Esophagus (tissue), 2 donors: ENCODE measurements around the gene CDC42EP5. TPM values are rescaled to one million over a fixed set of nuclear protein-coding genes. Genes with fewer than 3 reads are reported as not detected.
A peak's percentile ranks its signal among the peaks of the same experiment; 100 is the strongest.
"Not testable (repeated sequence)": the region's sequence is repeated elsewhere in the genome, so short reads cannot be mapped to it uniquely, and the experiment has no call there.

ENCODE experiments used
- H3K27ac ChIP-seq, 2 donors: one replicate each; pipeline ENCODE4 v1.5.1; 2013; ENCODE audit warnings: low read depth in 2 of 2, mild to moderate bottlenecking in 2 of 2, inconsistent platforms in 1 of 2, low read length in 1 of 2, moderate library complexity in 1 of 2
- H3K27me3 ChIP-seq, 2 donors: one replicate each; pipeline ENCODE4 v1.6.1; 2013; ENCODE audit warnings: low read length in 2 of 2, control low read depth in 1 of 2, mild to moderate bottlenecking in 1 of 2; ENCODE audit not compliant: insufficient read depth in 2 of 2, control insufficient read depth in 1 of 2
- H3K36me3 ChIP-seq, 2 donors: one replicate each; pipeline ENCODE4 v1.6.1; 2013; ENCODE audit warnings: low read length in 1 of 2; ENCODE audit not compliant: control insufficient read depth in 2 of 2, insufficient read depth in 2 of 2
- H3K4me1 ChIP-seq, 2 donors: one replicate each; pipeline ENCODE4 v1.6.1; 2013; ENCODE audit warnings: low read length in 1 of 2; ENCODE audit not compliant: control insufficient read depth in 2 of 2, insufficient read depth in 2 of 2
- H3K4me3 ChIP-seq, 2 donors: one replicate each; pipeline ENCODE4 v1.5.1; 2013; ENCODE audit warnings: low read length in 2 of 2, mild to moderate bottlenecking in 2 of 2, low read depth in 1 of 2, moderate library complexity in 1 of 2
- H3K9me3 ChIP-seq, 2 donors: one replicate each; pipeline ENCODE4 v1.6.1; 2013; ENCODE audit warnings: mild to moderate bottlenecking in 2 of 2, low read depth in 1 of 2, low read length in 1 of 2, moderate library complexity in 1 of 2; ENCODE audit not compliant: control insufficient read depth in 2 of 2, insufficient read depth in 1 of 2
- WGBS, 2 donors: extraction: QIAGEN DNeasy Blood & Tissue Kit; methylation state at CpG; one replicate each; pipeline ENCODE4 v1.1.7; 2013; 5-methylcytosine and 5-hydroxymethylcytosine counted together
- polyA plus RNA-seq, 2 donors: library from polyadenylated mRNA; stranded (reverse); fragments of 200-250 nt; gene quantifications; one replicate each; pipeline ENCODE4 v1.2.3, GENCODE V29; 2013
- donor health status: healthy with polysubstance abuse.
- donor health status: Bipolar disorder and iron deficiency.

The CDC42EP5 gene
- polyA plus RNA-seq, 2 donors, result 7.0 to 13.1 TPM

DNA sequence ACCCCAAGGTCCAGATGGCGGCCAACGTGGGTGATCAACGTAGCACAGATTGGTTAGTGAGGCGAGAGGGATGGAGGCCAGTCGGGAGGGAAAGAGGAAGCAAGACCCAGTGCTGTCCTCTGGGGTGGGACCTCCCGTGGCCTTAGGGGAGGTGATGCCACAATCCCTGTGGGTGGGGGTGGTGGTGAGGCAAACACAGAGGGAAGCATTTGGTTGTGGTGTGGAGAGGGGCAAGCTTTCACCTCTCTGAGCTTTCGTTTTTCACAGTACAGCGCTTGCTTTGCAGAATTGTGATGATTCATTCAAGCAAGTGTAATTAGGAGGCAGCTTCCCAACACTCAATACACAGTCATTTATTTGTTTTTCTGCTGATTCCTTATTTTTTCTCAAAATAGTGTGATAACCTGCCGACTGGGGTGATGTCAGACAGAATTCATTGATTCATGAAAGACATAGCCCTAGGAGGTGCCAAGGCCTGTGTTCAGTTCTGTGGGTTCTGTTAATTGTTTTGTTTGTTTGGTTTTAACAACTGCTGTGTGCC lies 21.7 kb downstream of the CDC42EP5 start:
- H3K4me3 ChIP-seq, result no peak overlapping the region
- peaks cover 5 to 16% of the 10 kb centered on the region in 2 donors for H3K4me1 ChIP-seq
- H3K27me3 ChIP-seq, result no peaks in the 10 kb centered on the region
- WGBS, 2 donors, result 62 to 63% methylated on average over 9 of the region's 9 CpGs
- peaks cover 24 to 50% of the 10 kb centered on the region in 2 donors for H3K36me3 ChIP-seq
- no peaks in the 10 kb centered on the region for H3K9me3 ChIP-seq
- H3K27ac ChIP-seq, result peak overlapping the region in 1 of 2 donors; percentile 33

DNA sequence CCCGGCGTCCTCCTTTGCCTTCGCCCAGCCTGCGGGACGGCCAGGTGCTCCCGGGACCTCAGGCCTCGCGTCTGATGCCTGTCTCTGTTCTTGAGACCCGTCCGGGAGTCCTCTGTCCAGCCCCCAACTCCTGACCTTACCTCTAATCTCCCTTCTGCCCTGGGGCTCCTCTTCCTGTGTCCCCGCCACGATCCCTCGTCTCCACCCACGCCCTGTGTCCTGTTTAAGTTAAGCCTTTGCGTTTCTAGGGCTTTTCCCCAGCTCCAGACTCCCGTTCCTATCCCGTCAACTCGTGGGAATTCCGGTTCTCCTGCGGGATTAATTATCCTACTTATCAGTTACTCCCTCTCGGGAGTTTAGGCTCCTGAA lies 23.4 kb downstream of the CDC42EP5 start:
- H3K4me3 ChIP-seq, result peak overlapping the region; percentile 74 to 93
- no peaks in the 10 kb centered on the region for H3K9me3 ChIP-seq
- peaks cover 5 to 16% of the 10 kb centered on the region in 2 donors for H3K4me1 ChIP-seq
- H3K36me3 ChIP-seq, result peaks cover 14 to 35% of the 10 kb centered on the region in 2 donors
- H3K27me3 ChIP-seq, result no peaks in the 10 kb centered on the region
- peak overlapping the region; percentile 98 to 99 for H3K27ac ChIP-seq
- 0% methylated on average over 20 to 21 of the region's 21 CpGs for WGBS, 2 donors

DNA sequence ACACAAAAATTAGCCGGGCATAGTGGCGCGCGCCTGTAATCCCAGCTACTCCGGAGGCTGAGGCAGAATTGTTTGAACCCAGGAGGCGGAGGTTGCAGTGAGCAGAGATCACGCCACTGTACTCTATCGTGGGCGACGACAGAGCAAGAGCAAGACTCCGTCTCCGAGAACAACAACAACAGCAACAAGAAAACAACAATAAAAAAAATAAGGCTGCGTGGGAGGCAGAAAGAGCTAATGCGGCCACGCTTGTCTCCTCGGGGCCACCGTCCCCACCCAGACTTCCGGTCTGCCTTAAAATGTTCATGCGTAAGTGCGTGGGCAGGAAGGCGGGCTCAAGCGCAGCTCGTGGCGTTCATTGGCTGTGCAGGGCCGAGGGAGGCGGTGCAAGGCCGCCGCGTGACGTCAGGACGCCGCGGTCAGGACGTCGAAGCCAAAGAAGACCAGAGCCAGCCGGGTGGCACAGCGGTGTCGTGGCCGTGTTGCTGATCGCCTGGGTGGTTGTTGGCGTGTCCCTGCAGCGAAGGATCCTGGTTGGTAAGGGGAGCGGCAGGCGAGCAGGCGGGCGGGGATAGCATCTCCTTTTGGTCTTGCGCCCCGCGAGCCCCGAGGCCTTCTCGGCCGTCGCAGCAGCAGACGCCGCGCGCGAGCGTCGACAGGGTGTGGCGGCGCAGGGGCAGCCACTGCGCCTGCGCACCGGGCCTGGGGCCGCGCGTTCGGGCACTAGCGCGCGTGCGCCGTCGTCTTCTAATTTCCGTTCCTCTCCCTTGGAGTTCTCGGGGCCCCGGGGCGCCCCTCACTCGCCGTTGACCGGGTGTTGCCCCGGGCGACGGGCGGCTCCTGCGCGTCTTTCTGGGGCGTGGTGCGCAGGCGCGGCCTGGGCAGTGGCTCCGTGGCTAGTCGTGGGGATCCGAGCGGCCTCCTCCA lies 24.1 kb downstream of the CDC42EP5 start, which contains the start of gene LENG8:
Gene LENG8 (plus strand): TSS at position 426 of the 927 bp plus-strand sequence. CDS start 2,146 bp downstream, outside the sequence.
- peaks cover 5 to 16% of the 10 kb centered on the region in 2 donors for H3K4me1 ChIP-seq
- no peaks in the 10 kb centered on the region for H3K9me3 ChIP-seq
- peak within 1 kb of the TSS; percentile 74 to 93 for H3K4me3 ChIP-seq
- WGBS, 2 donors, result 0 to 1% methylated on average over 83 to 96 of the region's 96 CpGs
- no peaks in the 10 kb centered on the region for H3K27me3 ChIP-seq
- peak within 1 kb of the TSS; percentile 98 to 99 for H3K27ac ChIP-seq
- H3K36me3 ChIP-seq, result peaks cover 11 to 30% of the 10 kb centered on the region in 2 donors

GRCh38 chr19:54448040-54448773 lies 24.9 kb downstream of the CDC42EP5 start:
- Histone ChIP-seq H3K36me3 (peaks cover 11 to 22% of the 10 kb centered on the region in 2 donors), H3K4me1 (peaks cover 5 to 16% of the 10 kb centered on the region in 2 donors), H3K9me3 (no peaks in the 10 kb centered on the region), H3K27me3 (no peaks in the 10 kb centered on the region), H3K27ac (peak overlapping the region; percentile 89 to 98), H3K4me3 (peak overlapping the region; percentile 74 to 93)
- WGBS, 2 donors, result 1 to 2% methylated on average over 34 of the region's 34 CpGs

DNA sequence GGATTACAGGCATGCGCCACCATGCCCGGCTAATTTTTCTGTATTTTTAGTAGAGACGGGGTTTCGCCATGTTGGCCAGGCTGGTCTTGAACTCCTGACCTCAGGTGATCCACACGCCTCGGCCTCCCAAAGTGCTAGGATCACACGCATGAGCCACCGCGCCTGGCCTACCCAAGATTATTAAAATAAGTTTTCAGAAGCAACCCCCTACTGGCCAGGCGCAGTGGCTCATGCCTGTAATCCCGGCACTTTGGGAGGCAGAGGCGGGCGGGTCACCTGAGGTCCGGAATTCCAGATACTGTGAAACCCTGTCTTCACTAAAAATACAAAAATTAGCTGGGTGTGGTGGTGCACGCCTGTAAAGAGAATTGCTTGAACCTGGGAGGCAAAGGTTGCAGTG lies 26.7 kb downstream of the CDC42EP5 start:
- 85 to 91% methylated on average over 15 of the region's 15 CpGs for WGBS, 2 donors
- not testable (repeated sequence) for H3K36me3 ChIP-seq, H3K27me3 ChIP-seq, H3K4me1 ChIP-seq, H3K4me3 ChIP-seq, H3K27ac ChIP-seq, H3K9me3 ChIP-seq

DNA sequence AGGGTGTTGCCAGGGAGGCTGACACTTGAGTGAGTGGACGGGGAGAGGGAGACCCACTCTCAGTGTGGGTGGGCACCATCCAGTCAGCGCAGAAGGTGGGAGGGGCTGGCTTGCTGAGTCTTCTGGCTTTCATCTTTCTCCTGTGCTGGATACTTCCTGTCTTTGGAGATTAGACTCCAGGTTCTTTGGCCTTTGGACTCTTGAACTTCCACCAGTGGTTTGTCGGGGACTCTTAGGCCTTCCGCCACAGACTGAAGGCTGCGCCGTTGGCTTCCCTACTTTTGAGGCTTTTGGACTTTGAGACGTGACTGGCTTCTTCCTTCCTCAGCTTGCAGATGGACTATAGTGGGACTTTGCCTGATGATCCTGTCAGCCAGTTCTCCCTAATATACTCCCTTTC lies 28.4 kb downstream of the CDC42EP5 start:
- no peak overlapping the region for H3K27ac ChIP-seq
- whole genome bisulfite sequencing, 2 donors, result 76 to 91% methylated on average over 5 to 7 of the region's 7 CpGs
- H3K4me3 ChIP-seq, result no peak overlapping the region
- no peaks in the 10 kb centered on the region for H3K27me3 ChIP-seq
- H3K4me1 ChIP-seq, result peaks cover 0 to 2% of the 10 kb centered on the region in 2 donors
- no peaks in the 10 kb centered on the region for H3K9me3 ChIP-seq
- peaks cover 0 to 4% of the 10 kb centered on the region in 2 donors for H3K36me3 ChIP-seq

- Histone ChIP-seq H3K27me3 (no peaks in the 10 kb centered on the region), H3K9me3 (no peaks in the 10 kb centered on the region), H3K4me1 (peaks cover 0 to 4% of the 10 kb centered on the region in 2 donors), H3K36me3 (peaks cover 4 to 5% of the 10 kb centered on the region in 2 donors), H3K27ac (no peak overlapping the region), H3K4me3 (no peak overlapping the region)
- 86 to 90% methylated on average over 5 of the region's 5 CpGs for WGBS, 2 donors
These were observed 32.5 kb downstream of the CDC42EP5 start for GRCh38 chr19:54440641-54441040.

DNA sequence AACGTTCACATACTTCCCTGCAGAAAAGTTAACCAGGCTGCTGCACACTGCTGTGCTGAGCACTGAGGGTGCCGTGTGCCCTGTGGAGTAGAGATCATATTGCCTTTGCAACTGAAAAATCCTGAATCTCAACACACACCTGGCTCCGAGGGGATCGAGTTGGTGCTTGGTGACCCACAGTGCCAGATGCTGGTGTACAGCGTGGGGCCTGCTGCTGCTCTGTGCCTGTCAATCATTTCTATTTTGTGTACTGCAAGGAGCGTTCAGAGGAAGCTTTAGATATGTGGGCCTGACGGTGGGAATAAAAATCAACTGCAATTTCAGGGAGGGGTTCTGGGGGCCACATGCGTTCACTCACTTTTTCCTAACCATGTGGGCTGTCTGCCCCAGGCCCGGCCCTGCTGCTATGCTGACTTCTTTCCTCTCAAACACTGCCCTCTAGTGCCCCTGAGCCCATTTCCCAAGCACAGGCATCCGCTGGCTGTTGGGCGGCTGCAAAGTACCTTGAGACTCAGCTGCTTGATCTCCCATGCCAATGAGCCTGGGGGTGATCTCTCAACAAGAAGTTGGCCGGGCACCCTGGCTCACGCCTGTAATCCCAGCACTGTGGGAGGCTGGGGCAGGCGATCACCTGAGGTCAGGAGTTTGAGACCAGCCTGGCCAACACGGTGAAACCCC lies 33.8 kb downstream of the CDC42EP5 start:
- 49 to 57% methylated on average over 15 of the region's 15 CpGs for WGBS, 2 donors
- Histone ChIP-seq H3K36me3 (peaks cover 1 to 4% of the 10 kb centered on the region in 2 donors), H3K9me3 (no peaks in the 10 kb centered on the region), H3K27ac (no peak overlapping the region), H3K27me3 (no peaks in the 10 kb centered on the region), H3K4me1 (peaks cover 0 to 7% of the 10 kb centered on the region in 2 donors), H3K4me3 (no peak overlapping the region)
